Fibroblast of skin of right biceps (primary cell): ENCODE results near the gene GLP1R.

Experiments used
- DNase-seq: peaks from one replicate; pipeline ENCODE4 v3.0.0-alpha.2; 2013

Gene GLP1R

DNA sequence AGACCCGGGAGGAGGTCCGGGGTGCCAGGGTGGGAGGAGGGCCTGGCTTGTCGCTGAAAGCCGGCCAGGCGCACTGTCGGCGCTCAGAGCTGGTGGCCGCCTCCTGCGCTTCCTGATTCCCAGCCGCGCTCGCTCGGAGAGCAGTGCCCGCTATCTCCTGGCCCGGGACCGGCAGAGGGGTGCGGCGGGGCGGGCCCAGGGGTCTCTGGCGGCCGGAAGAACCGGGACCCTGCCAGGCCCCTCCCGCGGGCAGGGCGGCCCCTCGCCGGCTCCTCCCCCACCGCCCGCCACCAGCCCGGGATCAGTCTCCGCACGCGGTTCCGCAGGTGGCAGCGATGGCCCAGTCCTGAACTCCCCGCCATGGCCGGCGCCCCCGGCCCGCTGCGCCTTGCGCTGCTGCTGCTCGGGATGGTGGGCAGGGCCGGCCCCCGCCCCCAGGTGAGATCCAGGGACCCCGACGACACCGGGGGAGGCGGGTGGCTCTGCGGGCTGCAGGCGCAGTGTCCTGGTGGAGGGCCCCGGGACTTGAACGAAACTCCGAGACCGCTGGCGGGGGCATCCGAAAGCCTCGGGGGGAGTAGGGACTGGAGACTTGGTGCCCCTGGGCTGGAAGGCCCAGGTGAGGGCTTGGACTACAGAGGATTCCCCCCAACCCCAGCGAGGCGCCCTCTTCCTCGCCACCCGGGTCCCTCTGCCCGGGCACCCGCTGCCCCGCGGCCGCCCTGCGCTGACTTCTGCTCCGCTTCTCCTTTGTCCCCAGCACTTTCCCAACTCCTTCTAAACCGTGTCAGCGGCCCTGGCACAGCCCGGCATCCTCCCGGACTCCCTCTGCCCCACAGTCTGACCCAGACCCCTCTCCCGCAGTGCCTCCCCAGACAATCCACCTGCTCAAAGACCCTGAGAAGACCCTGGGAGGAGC, at the start of gene GLP1R:
Gene GLP1R, plus strand, starts transcription at position 301 of the 919 bp plus-strand sequence. Its CDS starts 60 bp downstream, at position 361.
- DNase-seq = no peak

DNA sequence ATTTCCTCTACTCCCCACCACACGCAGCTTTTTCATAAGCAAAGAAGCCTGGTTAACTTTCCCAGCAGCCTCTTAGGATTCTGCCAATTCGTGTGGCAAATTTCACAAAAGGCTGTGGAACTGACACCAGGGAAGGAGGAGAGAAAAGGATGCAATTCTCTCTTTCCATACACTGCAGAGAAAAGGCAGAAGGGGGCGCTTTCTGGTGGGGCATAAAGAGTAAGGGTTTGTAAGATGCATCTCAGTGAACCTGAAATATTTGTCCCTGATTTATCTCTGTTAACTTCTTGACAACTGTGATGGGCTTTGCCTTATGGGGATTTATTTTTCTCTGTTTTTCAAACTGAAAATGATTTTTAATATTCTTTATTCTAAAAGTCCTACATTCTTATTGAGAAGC, 45.5 kb upstream of the GLP1R start:
- DNase-seq = no peak

- no peak for DNase-seq
These were observed 45.1 kb upstream of the GLP1R start for GRCh38 chr6:39003492-39003891.

GRCh38 chr6:39004801-39005200, 43.8 kb upstream of the GLP1R start:
- no peak for DNase-seq

DNA sequence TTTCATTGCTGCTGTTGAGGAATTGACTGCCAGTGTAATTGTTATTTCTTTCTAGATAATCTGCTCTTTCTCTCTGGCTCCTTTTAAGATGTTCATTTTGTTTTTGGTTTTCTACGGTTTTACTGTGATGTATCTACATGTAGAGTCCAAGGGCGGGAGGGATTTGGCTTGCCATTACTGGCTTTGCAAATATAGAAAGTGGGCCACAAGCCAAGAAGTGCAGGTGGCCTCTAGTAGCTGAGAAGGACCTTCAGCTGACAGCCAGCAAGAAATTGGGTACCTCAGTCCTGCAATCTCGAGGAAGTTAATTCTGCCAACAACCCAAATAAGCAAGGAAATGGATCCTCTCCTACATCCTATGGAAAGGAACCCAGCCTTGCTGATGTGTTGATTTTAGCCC, 42.8 kb upstream of the GLP1R start:
- no peak for DNase-seq

DNA sequence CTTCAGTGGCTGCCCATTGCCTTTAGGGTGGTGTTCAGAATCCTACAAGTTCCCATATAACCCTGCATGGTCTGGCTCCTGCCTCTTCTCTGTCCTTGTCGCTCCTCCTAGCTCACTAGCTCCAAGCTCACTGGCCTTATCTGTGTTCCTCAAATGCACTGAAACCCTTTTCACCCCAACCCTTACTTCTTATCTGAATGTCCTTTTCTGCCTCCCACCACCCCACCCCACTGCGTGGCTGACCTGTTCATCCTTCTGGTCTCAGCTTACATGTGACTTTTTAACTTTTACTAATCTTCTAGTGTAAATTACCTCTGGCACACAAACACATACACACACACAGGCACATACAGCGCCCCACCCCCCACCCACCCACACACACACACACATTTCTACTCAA, 41.0 kb upstream of the GLP1R start:
- DNase-seq = no peak

DNA sequence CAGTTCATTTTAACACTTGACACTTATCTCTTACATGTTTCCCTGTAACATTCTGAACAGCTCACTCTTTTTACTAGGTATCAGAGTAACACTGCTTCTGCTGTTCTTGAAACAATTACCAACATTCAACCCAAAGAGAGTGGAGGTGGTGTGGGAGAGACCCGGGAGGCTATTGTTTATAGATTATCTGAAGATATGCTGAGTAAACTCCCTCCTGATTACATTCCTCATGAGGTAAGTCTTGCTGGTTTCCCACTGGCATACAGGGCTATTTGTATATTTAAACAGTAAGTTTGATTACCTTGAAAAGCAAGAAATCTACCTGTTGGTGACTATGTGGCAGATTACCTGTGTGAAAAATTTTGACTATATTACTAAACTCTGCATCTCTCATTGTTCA, 39.8 kb upstream of the GLP1R start:
- no peak for DNase-seq

DNA sequence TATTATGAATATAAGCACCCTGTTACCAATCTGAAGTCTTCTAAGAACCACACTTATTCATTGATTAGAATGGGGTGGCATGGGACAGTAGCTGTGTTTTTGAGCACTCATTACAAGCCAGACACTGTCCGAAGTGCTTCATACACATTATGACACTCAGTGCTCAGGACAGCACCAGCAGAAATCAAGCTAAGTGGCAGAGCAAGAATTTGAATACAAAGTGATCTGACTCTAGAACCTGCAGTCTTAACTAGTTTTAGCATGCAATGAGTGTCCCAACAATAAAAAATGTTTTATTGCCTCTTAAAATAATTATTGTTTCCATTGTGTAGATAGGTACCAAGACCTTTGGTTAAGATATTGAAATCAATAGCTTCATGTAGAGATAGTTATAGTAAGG, 39.1 kb upstream of the GLP1R start:
- DNase-seq = no peak

GRCh38 chr6:39016839-39017546, 31.6 kb upstream of the GLP1R start:
- DNase-seq = no peak

DNA sequence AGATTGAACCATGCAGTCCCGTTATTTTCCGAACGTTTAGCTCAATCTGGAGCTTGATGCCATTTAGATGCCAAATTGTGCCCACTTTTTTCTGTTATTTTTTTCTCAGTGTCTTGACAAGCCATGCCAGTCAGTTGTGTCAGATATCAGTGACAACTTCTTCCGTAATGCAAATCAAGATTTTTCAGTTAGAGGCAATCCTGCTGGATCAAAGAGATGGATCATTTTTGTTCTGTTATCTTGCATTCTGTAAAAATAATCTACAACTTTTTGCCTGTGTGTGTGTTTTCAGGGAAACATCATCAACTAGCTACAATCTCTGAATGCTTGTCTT, 31.1 kb upstream of the GLP1R start:
- no peak for DNase-seq

DNA sequence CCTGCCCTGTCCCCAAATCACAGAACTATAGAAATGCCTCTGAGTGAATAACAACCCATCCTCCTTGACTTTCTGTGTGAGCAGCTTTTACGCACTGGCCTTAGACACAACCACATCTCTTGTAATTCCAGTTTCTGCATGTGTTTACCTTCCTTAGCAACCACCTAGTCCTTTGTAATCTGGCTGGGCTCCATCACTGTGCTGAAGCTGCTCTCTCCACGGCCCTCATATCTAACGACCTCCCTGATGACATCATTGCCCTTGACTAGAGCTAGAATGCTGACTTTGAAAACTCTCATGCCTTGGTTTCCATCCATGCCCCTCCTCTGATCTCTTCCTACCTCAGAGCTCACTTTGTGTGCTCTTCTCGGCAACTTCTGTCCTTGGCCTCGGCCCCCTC, 30.5 kb upstream of the GLP1R start:
- no peak for DNase-seq

GRCh38 chr6:39020136-39020535, 28.4 kb upstream of the GLP1R start:
- no peak for DNase-seq

- no peak for DNase-seq
These were observed 27.5 kb upstream of the GLP1R start for GRCh38 chr6:39021041-39021440.

DNA sequence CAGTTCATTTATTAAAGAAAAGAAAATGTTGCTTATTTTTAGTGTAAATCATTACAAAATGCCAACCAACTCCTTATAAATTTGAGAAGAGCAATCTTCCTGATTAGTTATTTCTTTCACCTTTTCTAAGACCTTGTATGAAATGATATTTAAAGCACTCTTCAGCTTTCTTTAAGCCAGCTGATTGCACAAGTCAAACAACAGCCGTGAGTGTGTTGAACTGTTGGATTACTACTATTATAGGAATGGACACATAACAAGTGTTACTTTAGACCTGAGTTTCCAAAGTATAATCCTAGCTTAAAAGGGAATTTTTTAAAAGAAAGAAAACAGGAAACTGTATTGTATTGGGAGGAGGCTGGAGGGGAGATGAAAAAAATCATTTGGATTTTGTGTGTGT, 26.8 kb upstream of the GLP1R start:
- DNase-seq = no peak

DNA sequence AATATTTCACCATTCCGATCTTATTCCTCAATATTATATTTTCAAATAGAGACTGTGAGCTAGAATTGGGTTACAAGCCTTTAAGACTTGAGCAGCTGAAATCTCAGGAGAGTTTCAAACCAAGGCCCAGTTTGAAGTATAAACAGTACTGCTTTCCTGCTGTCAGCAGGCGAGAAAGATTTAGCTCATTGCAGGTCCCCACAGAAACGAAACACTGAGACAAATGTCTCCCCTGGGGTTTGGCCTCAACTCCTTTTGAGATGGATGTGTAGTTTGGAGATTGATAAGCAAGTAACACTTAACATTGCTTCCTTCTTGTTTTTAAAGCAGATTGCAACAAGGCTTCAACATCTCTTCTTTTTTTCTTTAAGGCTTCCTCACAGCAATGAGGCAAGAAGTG, 22.4 kb upstream of the GLP1R start:
- no peak for DNase-seq

- DNase-seq = no peak
These were observed 19.2 kb upstream of the GLP1R start for GRCh38 chr6:39029156-39030011.

DNA sequence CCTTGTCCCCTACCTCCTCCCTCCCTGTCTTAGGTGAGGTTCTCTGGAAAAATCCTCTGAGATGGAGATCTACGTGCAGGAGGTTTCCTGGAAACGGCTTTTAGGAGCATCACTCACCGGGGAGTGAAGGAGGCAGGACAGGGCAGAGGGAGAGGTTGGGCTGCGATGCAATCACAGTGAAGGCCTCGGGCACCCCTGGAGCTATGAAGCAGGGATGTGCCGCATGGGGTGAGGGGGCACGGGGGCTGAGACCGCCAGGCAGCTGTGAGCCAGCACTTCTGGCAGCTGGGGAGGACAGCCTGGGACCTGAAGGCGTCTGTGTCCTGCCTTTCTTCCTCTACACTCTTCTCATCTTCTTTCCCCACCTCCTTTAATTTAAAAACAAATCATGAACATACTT, 12.9 kb upstream of the GLP1R start:
- DNase-seq = no peak

GRCh38 chr6:39037082-39037508, 11.5 kb upstream of the GLP1R start:
- no peak for DNase-seq

DNA sequence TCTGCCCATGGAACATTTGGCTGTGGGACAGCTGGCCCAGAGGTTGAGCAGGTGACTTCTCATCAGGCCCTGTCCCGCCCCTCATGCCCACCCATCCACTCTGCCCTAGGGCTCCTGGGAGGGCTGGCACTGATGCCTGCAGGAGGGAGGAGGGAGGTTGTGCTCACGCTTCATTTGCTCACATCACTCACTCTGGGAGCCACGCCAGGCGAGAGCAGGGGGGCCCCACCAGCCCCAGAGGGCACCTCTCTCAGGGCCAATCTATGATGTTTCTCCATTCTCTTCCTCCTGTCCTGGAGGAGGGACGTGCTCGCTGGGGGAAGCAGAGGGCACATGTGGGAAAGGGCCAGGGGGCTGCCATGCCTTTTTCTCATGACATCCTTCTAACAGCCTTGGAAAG, 10.9 kb upstream of the GLP1R start:
- no peak for DNase-seq

- DNase-seq = no peak
These were observed 8.4 kb upstream of the GLP1R start for GRCh38 chr6:39040080-39040673.

DNA sequence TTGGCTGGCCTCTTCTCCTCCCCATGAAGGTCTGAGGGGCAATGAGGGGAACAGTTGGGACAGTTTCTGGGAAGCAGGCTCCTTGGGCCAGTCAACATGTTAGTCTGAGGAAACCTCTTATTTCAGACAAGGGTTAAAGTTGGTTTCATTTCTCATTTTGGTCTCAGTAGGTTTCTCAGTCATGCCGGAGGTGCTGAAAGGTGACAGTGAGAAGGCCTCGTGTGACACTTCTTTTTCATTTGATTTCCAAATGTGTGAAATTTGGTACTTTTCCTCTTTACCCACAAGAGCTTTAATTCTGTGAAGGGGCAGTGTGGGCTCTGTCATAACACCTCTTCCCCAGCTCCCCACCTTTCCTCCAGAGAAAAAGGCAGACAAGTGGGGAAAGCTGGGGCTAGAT, 7.5 kb upstream of the GLP1R start:
- no peak for DNase-seq

DNA sequence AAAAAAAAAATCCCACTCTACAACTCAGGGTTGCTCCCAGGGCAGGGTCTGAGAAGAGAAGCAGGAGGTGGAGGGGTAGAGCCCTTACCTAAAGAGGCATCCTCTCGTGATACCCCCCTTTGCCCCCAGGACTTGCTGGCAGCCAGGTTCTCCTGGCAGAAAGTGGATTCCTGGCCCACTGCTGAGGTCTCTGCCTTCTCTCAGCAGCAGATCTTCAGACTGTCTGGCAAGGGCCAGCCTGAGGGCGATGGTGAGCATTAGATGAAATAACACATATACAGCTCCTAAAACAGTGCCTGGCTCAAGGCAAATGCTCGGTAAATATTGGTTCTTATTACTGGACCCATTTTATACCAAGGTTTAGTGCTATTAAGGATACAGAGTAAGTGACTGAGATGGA, 4.8 kb upstream of the GLP1R start:
- no peak for DNase-seq

- no peak for DNase-seq
These were observed 4.4 kb upstream of the GLP1R start for GRCh38 chr6:39044181-39044580.
